SK-N-MC (cell line): ENCODE data around the gene GJB6.

Experiments used
- DNase-seq: peaks from one replicate; pipeline ENCODE4 v3.0.0-alpha.2; 2011; ENCODE audit warnings: low read depth, low spot score
- H3K27ac ChIP-seq: fragments of 200-600 bp; sonication (generic); 2 replicates; pipeline ENCODE4 v1.5.1; 2016; ENCODE audit warnings: mixed run types
- H3K36me3 ChIP-seq: fragments of 200-600 bp; sonication (generic); 2 replicates; pipeline ENCODE4 v1.6.1; 2017; ENCODE audit warnings: antibody characterized with exemption, low read length, mixed read lengths; ENCODE audit not compliant: insufficient read depth
- H3K4me3 ChIP-seq: fragments of 200-600 bp; sonication (generic); 2 replicates; pipeline ENCODE4 v1.5.1; 2016
- H3K9ac ChIP-seq: fragments of 200-600 bp; sonication (generic); 2 replicates; pipeline ENCODE4 v1.8.0; 2017; ENCODE audit warnings: mixed run types, mixed read lengths; ENCODE audit not compliant: insufficient read length
- H3K9me3 ChIP-seq: fragments of 200-600 bp; sonication (generic); 2 replicates; pipeline ENCODE4 v1.6.1; 2017; ENCODE audit warnings: low read depth, mild to moderate bottlenecking, antibody characterized with exemption, low read length, moderate library complexity, mixed read lengths
- EZH2 ChIP-seq: fragments of 200-600 bp; sonication (generic); IDR thresholded peaks from one replicate; pipeline ENCODE4 v1.6.1; 2017; ENCODE audit warnings: antibody characterized with exemption
- FOXP2 ChIP-seq: optimal IDR thresholded peaks from 2 replicates; pipeline ENCODE3; 2011; ENCODE audit warnings: mild to moderate bottlenecking, moderate library complexity; ENCODE audit not compliant: insufficient read depth; ENCODE audit errors: extremely low read length, control extremely low read depth
- POLR2AphosphoS5 ChIP-seq: IDR thresholded peaks from 2 replicates; pipeline ENCODE4 v1.6.1; 2012; ENCODE audit warnings: mild to moderate bottlenecking, low read depth, low read length, borderline replicate concordance

Gene GJB6

DNA sequence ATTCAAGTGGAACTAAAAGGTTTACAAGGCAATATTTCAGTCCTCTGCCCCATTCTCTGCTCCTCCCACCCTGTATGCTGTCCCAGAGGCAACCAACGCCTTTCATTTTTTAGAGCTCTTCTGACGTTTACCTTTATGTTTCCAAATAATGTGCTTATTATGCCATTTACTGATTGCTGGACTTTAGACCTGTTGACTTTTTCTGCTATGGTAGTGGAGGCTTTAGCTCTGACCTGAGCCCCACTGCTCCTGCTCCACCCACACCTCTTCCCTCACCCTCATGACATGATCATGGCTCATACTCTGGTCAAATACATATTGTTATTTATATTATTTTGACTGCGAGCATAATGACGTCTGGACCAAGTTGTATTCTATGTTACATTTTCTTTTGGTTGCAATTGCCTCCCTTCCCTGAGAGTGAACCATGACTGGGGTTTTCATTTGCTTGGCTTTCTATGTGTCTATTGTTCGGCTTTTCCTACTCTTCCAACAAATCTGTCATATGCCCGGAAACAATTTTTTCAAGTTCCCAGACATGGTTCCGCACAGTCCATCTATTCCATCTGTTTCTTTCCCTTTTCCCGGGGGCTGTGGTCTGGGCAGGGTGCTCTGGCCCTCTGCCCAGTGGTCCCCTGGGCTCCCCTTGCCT is 31.4 kb upstream of the GJB6 start:
- DNase-seq: no peak
- TF ChIP-seq POLR2AphosphoS5 (no peak), FOXP2 (no peak), EZH2 (no peak)
- H3K9me3 ChIP-seq: no peaks in the 10 kb centered on the region
- H3K36me3 ChIP-seq: no peaks in the 10 kb centered on the region
- no peak overlapping the region for H3K4me3 ChIP-seq
- no peak overlapping the region for H3K27ac ChIP-seq
- no peak overlapping the region for H3K9ac ChIP-seq

DNA sequence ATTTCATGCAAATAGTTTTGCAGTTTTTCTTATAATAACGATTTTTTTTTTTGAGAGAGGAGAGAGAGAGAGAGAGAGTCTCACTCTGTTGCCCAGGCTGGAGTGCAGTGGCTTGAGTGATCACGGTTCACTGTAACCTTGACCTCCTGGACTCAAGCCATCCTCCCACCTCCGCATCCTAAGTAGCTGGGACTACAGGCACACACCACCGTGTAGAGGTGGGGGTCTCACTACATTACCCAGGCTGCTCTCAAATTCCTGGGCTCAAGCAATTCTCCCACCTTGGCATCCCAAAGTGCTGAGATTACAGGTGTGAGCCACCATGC is 26.8 kb upstream of the GJB6 start:
- Histone ChIP-seq H3K27ac (no peak overlapping the region), H3K9ac (no peak overlapping the region), H3K36me3 (no peaks in the 10 kb centered on the region), H3K9me3 (no peaks in the 10 kb centered on the region), H3K4me3 (no peak overlapping the region)
- no peak for TF ChIP-seq FOXP2
- TF ChIP-seq EZH2: no peak
- no peak for TF ChIP-seq POLR2AphosphoS5
- DNase-seq: no peak

DNA sequence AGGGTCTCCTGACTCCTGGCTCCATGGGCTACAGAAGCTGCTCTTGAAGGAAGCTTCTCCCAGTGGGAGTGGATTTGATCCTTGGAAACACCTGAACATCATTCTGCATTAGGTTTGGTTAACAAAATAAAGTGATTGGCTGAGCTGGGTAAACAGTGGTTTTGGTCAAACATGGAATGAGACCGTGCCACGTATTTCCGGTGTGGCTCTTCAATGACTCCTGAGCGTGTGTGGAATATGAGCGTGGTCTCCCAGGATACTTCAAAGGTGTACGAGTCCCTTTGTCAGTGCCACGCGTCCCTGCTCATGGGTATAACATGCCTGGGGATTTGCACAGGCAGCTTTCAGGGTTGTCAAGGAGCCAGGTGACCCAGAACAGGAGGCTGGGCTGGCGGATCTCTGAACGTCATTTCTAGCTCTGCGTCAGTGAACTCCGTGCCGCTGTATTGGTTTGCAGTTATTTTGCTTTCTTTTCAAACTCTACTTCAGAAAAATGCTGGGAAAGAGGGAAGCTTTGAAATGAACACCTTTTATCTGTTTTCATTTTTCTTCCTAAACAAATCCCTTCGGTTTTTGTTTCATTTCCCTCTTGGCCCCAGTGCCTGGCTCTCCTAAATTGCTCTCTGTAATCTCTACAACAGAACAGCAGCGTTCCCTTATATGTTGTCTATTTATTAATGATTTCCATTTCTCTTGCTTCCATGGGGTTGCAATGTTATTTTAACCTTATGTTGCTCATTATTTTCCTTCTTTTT is 26.3 kb upstream of the GJB6 start:
- H3K27ac ChIP-seq: no peak overlapping the region
- H3K36me3 ChIP-seq: no peaks in the 10 kb centered on the region
- H3K4me3 ChIP-seq: no peak overlapping the region
- DNase-seq: no peak
- H3K9ac ChIP-seq: no peak overlapping the region
- no peak for TF ChIP-seq POLR2AphosphoS5
- TF ChIP-seq EZH2: no peak
- no peak for TF ChIP-seq FOXP2
- H3K9me3 ChIP-seq: no peaks in the 10 kb centered on the region

DNA sequence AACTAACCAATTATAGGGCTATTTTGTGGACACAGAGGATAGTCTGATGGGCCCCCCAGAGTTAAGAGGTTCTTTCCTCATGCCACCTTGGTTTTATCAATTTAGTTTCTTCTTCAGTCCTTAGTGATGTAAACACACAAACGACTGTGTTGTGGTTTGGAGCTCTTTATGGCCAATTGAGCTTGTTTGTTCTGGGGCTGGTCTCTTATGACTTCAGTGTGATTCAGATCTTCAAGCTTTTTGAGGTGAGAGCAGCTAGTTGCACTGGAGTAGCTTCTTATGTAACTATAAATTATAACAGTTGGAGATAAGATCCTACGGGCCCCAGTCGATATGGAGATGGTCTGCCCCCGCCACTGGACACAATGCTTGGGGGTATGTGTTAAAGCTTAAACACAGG is 22.0 kb upstream of the GJB6 start:
- Histone ChIP-seq H3K4me3 (no peak overlapping the region), H3K9ac (no peak overlapping the region), H3K27ac (no peak overlapping the region), H3K36me3 (no peaks in the 10 kb centered on the region), H3K9me3 (no peaks in the 10 kb centered on the region)
- TF ChIP-seq EZH2 (no peak), POLR2AphosphoS5 (no peak), FOXP2 (no peak)
- no peak for DNase-seq

DNA sequence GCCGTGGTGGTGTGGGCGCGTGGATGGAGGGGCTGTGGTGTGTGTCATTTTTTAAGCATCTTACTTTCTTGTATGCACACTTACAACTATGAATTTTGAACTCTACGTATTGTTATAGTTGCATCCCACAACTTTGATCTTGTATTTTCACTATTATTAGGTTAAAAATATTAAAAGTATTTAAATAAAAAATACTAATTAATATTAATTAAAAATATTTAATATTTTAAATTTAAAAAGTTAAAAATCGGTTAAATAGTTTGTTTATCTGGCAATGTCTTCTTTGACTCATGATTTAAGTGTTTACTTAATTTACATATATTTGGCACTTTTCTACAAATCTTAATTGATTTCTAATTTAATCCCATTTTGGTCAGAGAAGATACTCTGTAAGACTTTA is 17.8 kb upstream of the GJB6 start:
- no peak for DNase-seq
- no peak overlapping the region for H3K27ac ChIP-seq
- no peak for TF ChIP-seq EZH2
- no peak for TF ChIP-seq POLR2AphosphoS5
- no peak for TF ChIP-seq FOXP2
- H3K4me3 ChIP-seq: no peak overlapping the region
- no peaks in the 10 kb centered on the region for H3K9me3 ChIP-seq
- H3K9ac ChIP-seq: no peak overlapping the region
- no peaks in the 10 kb centered on the region for H3K36me3 ChIP-seq

DNA sequence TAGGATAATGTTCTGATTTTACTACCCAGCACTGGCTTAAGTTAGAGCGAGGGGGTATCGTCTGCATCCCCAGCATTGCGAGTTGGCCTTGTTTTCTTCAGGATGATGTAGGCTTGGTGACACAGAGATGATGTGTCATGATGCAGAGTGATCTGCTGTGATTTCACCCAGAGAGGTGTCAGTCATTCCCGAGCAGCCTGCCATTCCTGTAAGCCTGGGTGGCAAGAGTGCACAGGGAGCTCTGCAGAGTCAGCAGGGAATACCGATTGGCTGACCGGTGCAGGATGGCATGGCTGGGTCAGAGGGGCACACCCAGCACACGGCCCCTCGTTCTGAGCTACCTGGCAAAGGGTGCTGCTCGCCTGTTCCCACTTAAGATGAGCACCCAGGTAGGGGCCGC is 15.8 kb upstream of the GJB6 start:
- no peaks in the 10 kb centered on the region for H3K36me3 ChIP-seq
- no peak overlapping the region for H3K4me3 ChIP-seq
- no peaks in the 10 kb centered on the region for H3K9me3 ChIP-seq
- DNase-seq: no peak
- H3K9ac ChIP-seq: no peak overlapping the region
- TF ChIP-seq EZH2 (no peak), POLR2AphosphoS5 (no peak), FOXP2 (no peak)
- H3K27ac ChIP-seq: no peak overlapping the region

DNA sequence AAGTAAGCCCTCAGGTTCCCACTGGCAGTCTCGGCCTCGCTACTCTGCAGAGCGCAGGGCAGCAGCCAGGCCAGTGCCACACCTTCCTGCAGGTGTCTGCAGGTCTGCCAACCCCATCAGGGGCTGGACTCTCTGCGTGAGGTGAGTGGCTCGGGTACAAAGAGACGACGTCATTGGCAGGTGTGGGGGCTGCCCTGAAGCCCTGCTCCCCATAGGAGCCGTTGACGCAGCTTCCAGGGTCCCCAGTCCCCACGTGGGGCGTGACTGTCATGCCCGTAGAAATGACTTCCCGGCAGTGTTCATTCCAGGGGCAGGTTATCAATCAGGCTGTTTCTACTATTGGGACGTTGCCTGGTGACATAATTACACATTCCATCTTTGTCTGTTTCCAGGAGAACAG is 15.3 kb upstream of the GJB6 start:
- H3K36me3 ChIP-seq: no peaks in the 10 kb centered on the region
- no peak for TF ChIP-seq POLR2AphosphoS5
- TF ChIP-seq EZH2: no peak
- TF ChIP-seq FOXP2: no peak
- no peak for DNase-seq
- no peak overlapping the region for H3K4me3 ChIP-seq
- no peak overlapping the region for H3K9ac ChIP-seq
- H3K9me3 ChIP-seq: no peaks in the 10 kb centered on the region
- H3K27ac ChIP-seq: no peak overlapping the region

DNA sequence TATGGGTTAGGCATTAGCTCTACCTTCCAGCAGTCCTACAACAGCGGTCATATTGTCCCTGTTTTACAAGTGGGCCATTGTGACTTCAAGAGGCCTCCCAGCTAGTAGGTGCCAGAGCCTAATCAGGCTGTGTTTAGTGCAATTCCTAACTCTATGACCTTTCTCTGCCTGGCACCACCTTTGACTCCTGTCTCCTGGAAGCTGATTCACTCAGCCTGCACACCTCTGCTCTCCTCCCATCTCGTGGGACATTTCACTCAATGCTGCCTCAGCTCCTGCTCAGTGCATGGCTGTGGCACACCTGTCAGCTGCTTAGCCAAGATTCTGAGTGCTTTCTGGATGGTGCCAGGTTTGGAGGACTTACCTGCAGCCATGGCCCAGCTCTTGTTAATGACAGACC is 9.5 kb upstream of the GJB6 start:
- Histone ChIP-seq H3K9me3 (no peaks in the 10 kb centered on the region), H3K36me3 (no peaks in the 10 kb centered on the region), H3K9ac (no peak overlapping the region), H3K27ac (no peak overlapping the region), H3K4me3 (no peak overlapping the region)
- no peak for DNase-seq
- TF ChIP-seq POLR2AphosphoS5 (no peak), FOXP2 (no peak), EZH2 (no peak)

DNA sequence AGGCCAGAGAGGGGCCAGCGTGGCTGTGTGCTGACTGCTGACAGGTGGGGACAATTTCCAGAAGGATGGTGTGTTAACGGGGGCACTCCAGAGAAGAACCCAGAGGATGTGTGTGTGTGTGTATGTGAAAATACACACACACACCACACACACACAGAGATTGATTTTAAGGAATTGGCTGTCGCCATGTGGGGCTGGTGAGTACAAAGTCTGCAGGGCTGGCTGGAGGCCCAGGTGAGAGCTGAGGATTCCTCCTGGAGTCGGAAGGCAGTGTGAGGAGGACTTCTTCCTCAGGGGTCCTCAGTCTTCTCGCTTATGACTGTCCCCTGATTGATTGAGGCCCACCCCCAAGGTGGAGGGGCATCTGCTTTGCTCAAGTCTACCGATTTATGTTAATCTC is 7.6 kb upstream of the GJB6 start:
- TF ChIP-seq POLR2AphosphoS5 (no peak), EZH2 (no peak), FOXP2 (no peak)
- H3K4me3 ChIP-seq: no peak overlapping the region
- no peaks in the 10 kb centered on the region for H3K36me3 ChIP-seq
- DNase-seq: no peak
- no peak overlapping the region for H3K27ac ChIP-seq
- H3K9ac ChIP-seq: no peak overlapping the region
- H3K9me3 ChIP-seq: no peaks in the 10 kb centered on the region
